Measurements from ENCODE around the gene NDUFS4.
"Not testable (repeated sequence)": the region's sequence is repeated elsewhere in the genome, so short reads cannot be mapped to it uniquely, and the experiment has no call there.

Gene NDUFS4

DNA sequence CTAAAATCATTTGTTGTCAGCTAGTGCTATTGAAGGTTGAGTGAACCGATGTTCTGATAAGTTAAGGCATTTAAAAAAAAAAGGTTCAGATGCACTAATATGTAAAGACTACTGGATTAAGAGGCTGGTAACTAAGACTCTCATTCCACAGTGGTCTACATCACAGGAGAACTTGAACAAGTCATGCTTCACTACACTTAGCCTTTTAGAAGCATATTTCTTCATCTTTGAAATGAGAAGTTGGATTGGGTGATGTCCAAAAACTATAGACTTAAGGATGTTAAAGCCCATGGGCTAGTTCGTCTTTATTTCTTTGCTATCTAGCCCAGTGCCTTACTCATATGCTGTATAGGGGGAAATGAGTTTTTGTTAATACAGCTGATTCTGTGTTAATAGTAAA, 107.2 kb downstream of the NDUFS4 start:
- DNase-seq (ENCODE audit: low read depth), result no peak

DNA sequence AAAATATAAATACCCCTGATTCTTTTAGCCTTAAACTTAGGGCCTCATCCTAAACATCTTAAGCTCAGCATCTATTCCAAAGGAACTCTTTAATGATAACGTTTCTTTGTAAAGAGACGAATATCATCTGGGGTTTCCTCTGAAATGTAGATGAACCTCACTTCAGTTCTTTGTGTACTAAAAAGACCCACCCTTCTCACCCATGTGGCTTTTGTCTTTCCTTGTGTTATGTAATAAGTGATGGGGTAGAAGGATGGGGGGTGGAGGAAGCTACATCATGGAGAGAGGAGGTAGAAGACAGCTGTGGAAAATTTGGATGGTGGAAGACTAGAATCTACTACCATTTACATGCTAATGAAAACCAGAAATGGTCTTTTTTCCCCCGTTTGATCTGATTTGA, 111.0 kb downstream of the NDUFS4 start:
- DNase-seq (ENCODE audit: low read depth), result no peak

DNA sequence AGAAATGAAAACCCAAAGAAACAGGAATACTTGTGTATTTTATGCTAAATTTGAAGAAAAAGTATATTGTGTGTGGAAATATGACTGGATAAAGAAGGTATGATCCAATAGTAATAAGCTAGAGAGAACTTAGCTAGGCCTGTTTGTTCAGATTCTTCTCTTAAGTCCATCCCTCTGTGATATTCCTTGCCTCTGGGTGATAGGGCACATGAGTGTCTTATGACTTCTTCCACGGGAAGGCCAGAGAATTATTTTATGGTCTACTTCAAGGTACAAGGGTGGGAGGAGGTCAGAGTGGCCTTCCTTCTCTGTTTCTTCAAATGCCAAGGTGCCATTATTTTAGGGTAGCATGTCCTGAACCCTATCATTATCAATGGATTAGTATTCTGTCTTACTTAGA, 113.7 kb downstream of the NDUFS4 start:
- DNase-seq (ENCODE audit: low read depth), result no peak

DNA sequence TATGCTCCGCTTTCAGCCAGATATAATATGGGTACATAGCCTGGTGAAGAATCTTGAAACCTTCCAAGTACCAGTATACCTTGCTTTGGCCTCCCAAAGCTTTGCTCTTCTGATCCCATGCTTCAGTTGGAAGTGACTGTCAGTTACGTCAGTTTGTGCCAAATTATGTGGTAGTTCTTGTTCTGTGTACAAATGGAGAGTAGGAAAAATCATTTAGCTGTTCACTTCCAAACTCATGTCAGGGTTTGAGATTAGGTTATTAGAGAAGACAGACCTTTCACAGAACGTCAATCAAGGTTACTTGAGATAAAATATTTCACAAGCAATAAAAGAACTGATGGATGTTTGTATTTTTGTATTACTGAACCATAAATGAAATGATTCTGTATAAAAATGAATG, 117.2 kb downstream of the NDUFS4 start:
- no peak for DNase-seq (ENCODE audit: low read depth)

DNA sequence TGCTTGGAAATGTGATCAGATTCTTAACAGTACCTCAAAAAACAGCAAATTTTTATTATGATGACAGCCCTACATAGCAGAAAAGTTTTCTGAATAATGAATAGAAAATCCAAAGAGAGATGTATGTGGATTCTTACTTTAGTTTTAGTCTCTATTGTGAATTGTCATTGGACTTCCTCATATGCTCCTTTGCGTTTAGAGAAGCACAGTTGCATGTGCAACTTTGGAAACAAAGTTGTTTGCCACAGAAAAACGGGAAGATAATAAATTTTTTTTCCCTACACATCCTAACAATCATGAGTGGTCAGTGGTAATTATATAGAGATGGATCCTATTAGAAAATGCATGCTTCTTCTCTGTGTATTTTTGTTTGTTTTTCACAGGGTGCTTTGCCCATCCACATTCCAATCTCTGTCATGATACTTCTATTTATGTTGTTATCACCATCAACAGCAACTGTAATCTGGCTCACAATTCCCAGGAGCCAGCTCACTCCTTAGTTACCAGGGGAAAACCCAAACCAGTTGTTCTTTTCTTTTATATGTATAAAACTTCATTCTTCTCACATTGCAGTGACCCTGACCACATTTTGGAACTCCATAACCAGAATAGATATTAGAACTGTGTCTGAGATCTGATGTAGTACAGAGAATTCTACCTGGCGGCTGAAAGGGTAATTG, 118.7 kb downstream of the NDUFS4 start:
- DNase-seq (ENCODE audit: low read depth), result peak; percentile 4

DNA sequence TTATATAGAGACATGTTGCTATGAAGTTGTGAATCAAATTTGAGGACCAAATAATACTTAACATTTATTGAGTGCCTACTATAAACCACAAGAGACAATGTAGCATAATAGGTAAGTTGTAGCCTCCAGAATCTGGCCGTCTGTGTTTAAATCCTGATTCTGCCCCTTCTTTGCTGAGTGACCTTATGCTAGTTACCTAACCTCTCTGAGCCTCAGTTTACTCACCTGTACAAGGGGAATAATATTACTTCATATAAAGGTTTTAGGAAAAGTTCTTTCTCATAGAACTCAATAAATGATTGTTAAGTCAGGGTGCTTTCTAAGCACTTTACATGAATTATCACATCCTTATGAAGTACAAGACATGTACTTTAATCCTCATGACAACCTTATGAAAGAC, 120.6 kb downstream of the NDUFS4 start:
- no peak for DNase-seq (ENCODE audit: low read depth)

DNA sequence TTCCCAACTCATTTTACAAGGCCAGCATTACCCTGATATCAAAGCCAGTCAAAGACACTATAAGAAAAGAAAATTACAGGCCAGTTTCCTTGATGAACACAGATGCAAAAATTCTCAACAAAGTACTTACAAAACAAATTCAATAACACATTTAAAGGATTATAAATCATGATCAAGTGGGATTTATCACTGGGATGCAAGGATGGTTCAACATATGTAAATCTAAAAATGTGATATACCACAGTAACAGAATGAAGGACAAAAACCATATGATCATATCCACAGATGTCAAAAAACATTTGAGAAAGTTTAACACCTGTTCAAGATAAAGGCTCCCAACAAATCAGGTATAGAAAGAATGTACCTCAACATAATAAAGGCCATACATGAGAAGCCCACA, 130.6 kb downstream of the NDUFS4 start:
- DNase-seq (ENCODE audit: low read depth), result no peak

DNA sequence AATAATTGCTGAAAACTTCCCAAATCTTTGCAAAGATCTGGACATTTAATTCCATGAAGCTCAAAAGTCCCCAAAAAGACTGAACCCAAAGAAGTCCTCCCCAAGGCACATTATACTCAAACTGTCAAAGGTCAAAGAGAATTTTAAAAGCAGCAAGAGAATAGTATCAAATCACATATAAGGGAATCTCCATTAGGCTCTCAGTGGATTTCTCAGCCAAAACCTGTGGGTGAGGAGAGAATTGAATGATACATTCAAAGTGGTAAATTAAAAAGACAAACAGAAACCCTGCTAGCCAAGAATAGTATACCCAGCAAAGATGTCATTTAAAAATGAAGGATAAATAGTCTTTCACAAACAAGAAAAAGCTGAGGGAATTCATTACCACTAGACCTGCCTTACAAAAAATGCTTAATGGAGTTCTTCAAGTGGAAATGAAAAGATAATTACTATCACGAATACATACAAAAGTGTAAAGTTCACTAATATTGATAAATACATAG, 134.1 kb downstream of the NDUFS4 start:
- no peak for DNase-seq (ENCODE audit: low read depth)

DNA sequence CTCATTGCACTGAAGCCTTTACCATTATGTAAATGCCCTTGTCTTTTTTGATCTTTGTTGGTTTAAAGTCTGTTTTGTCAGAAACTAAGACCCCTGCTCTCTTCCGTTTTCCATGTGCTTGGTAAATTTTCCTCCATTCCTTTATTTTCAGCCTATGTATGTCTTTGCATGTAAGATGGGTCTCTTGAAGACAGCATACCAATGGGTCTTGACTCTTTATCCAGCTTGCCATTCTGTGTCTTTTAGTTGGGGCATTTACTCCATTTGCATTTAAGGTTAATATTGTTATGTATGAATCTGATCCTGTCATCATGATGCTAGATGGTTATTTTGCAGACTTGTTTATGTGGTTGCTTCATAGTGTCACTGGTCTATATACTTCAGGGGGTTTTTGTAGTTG, 150.0 kb downstream of the NDUFS4 start:
- DNase-seq (ENCODE audit: low read depth), result not testable (repeated sequence)

DNA sequence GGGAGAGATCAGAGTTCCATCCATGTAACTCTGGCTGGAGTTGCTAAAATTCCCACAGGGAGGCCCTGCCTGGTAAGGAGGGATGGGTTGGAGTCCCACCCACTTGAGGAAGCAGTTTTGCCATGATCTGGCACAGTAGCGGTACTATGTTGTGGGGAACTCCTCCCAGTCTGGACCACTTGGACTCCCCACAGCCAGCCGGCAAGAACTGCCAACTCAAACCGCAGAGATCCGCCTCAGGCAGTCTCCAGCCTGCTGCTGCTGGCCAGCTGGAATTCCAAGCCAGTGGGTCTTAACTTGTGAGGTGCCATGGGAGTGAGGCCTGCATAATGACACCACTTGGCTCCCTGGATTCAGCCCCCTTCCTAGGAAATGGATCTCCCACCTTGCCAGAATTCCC, 151.9 kb downstream of the NDUFS4 start:
- peak; percentile 7 for DNase-seq (ENCODE audit: low read depth)

DNA sequence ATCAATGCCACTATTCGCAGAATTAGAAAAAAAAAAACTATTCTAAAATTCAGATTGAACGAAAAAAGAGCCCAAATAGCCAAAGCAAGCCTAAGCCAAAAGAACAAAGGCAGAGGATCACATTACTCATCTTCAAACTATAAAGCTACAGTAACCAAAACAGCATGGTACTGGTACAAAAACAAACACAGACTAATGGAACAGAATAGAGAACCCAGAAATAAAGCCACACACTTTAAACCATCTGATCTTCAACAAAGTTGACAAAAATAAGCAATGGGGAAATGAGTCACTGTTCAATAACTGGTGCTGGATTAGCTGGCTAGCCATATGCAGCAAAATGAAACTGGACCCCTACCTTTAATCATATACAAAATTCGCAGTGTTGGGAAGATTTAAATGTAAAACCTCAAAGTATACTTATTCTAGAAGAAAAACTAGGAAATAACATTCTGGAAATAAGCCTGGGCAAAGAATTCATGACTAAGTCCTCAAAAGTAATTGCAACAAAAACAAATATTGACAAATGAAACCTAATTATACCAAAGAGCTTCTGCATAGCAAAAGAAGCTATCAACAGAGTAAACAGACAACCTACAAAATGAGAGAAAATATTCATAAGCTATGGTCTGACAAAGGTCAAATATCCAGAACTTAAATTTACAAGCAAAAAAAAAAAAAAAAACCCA, 153.7 kb downstream of the NDUFS4 start:
- no peak for DNase-seq (ENCODE audit: low read depth)

DNA sequence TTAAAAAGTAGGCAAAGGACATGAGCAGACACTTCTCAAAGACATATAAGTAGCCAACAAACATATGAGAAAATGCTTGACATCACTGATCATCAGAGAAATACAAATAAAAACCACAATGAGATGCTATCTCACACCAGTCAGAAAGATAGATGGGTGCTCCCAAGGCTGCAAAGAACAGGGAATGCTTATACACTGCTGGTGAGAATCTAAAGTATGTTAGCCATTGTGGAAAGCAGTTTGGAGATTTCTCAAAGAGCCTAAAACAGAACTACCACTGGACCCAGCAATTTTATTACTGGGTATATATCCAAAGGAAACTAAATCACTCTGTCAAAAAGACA, 154.2 kb downstream of the NDUFS4 start:
- no peak for DNase-seq (ENCODE audit: low read depth)

DNA sequence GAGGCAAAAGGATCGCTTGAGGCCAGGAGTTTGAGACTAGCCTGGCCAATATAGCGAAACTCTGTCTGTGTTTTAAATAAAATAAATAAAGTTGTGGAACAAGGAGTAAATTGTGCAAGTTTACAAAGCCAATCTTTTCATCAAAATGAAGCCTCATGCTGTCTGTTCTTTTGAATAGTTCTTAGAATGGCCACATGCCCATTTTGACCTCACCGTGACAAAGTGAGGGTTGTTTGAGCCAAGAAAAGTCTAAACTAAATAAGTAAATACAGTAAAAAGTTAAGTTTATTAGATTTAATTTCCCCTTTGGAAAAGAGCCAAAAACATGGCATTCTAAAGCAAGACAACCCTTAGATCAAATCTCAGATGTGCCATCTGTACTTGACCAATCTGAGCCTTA, 165.7 kb downstream of the NDUFS4 start:
- no peak for DNase-seq (ENCODE audit: low read depth)

DNA sequence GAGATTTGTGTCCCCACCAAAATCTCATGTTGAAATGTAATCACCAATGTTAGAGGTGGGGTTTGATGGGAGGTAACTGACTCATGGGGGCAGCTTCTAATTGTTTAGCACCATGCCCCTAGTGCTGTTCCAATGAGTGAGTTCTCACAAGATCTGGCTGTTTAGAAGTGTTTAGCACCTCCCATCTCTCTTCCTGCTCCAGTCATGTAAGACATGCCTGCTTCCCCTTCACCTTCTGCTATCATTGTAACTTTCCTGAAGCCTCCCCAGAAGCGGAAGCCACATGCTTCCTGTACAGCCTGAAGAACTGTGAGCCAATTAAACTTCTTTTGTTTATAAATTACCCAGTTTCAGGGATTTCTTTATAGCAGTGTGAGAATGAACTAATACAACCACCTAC, 170.5 kb downstream of the NDUFS4 start:
- no peak for DNase-seq (ENCODE audit: low read depth)
